ENCODE data around the gene CNTNAP5. TPM values are rescaled to one million over a fixed set of nuclear protein-coding genes. Genes with fewer than 3 reads are reported as not detected.

Gene CNTNAP5
- total and polyA plus RNA-seq, 12 donors: 0.08 to 4.9 (median 0.96) TPM; not detected in 5

GRCh38 chr2:124713969-124714368, 688.9 kb downstream of the CNTNAP5 start:
- no peak for DNase-seq
- H3K27me3 ChIP-seq: no peaks in the 10 kb centered on the region
- WGBS, 4 donors: 0 to 91% (median 25%) methylated on average over 2 of the region's 2 CpGs
- H3K27ac ChIP-seq: no peak overlapping the region
- H3K9me3 ChIP-seq (replicated peaks in 1 of 3): no peaks in the 10 kb centered on the region
- no peaks in the 10 kb centered on the region for H3K4me1 ChIP-seq (replicated peaks in 1 of 2)
- TF ChIP-seq POLR2A (IDR thresholded peaks at IDR 0.05): no peak
- TF ChIP-seq CTCF (IDR thresholded peaks at IDR 0.05): no peak
- intact Hi-C loops (cut with DNase I): no loop called here
- H3K4me3 ChIP-seq: no peak overlapping the region
- H3K36me3 ChIP-seq (replicated peaks in 1 of 2): no peaks in the 10 kb centered on the region

- intact Hi-C loops (cut with DNase I): no loop called here
Observed at GRCh38 chr2:124725187-124725586, 700.1 kb downstream of the CNTNAP5 start.

GRCh38 chr2:124740636-124741035, 715.5 kb downstream of the CNTNAP5 start:
- no peak for DNase-seq
- TF ChIP-seq POLR2A (IDR thresholded peaks at IDR 0.05) (no peak), CTCF (IDR thresholded peaks at IDR 0.05) (no peak)
- no peak overlapping the region for H3K27ac ChIP-seq
- intact Hi-C loops (cut with DNase I): no loop called here
- no peak overlapping the region for H3K4me3 ChIP-seq
- no peaks in the 10 kb centered on the region for H3K9me3 ChIP-seq (replicated peaks in 1 of 3)
- 35 to 65% (median 58%) methylated on average over 2 of the region's 2 CpGs for WGBS, 4 donors
- H3K36me3 ChIP-seq (replicated peaks in 1 of 2): no peaks in the 10 kb centered on the region
- no peaks in the 10 kb centered on the region for H3K27me3 ChIP-seq
- H3K4me1 ChIP-seq (replicated peaks in 1 of 2): no peaks in the 10 kb centered on the region

More at GRCh38 chr2:124725187-124725586, 700.1 kb downstream of the CNTNAP5 start:
- no peak for DNase-seq
- TF ChIP-seq POLR2A (IDR thresholded peaks at IDR 0.05) (no peak), CTCF (IDR thresholded peaks at IDR 0.05) (no peak)
- no peak overlapping the region for H3K27ac ChIP-seq
- no peaks in the 10 kb centered on the region for H3K9me3 ChIP-seq (replicated peaks in 1 of 3)
- no peaks in the 10 kb centered on the region for H3K36me3 ChIP-seq (replicated peaks in 1 of 2)
- H3K4me1 ChIP-seq (replicated peaks in 1 of 2): no peaks in the 10 kb centered on the region
- no peaks in the 10 kb centered on the region for H3K27me3 ChIP-seq
- H3K4me3 ChIP-seq: no peak overlapping the region

GRCh38 chr2:124753842-124754241, 728.8 kb downstream of the CNTNAP5 start:
- Histone ChIP-seq H3K4me3 (no peak overlapping the region), H3K36me3 (replicated peaks in 1 of 2) (no peaks in the 10 kb centered on the region), H3K9me3 (replicated peaks in 1 of 3) (no peaks in the 10 kb centered on the region), H3K27me3 (no peaks in the 10 kb centered on the region), H3K27ac (no peak overlapping the region), H3K4me1 (replicated peaks in 1 of 2) (no peaks in the 10 kb centered on the region)
- WGBS, 4 donors: 69 to 82% (median 77%) methylated on average over 3 of the region's 3 CpGs
- DNase-seq: no peak
- intact Hi-C loops (cut with DNase I): no loop called here
- TF ChIP-seq CTCF (IDR thresholded peaks at IDR 0.05): no peak
- TF ChIP-seq POLR2A (IDR thresholded peaks at IDR 0.05): no peak
